ENCODE measurements around the gene NELL1.
"Not testable (repeated sequence)": the region's sequence is repeated elsewhere in the genome, so short reads cannot be mapped to it uniquely, and the experiment has no call there.

The NELL1 gene

DNA sequence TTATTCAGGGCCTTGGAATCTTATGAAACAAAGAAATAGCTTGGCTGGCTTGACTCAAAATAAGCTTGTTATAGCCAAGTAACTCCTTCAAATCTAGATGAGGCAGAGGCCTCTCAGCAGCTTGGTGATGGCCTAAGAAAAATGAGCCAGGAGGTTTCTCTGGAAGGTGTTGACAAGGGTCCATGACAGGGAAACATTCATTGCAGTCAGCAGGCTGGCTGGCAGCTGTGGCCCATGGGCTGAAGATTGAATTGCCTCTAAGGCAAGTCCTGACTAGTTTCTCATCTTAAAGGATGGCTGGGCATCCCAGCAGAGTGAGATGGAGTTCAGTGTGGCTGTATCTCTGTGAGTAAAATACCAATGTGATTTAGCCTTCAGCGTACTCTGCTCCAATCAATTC, 441.0 kb downstream of the NELL1 start:
- DNase-seq (ENCODE audit: low spot score): no peak

- no peak for DNase-seq (ENCODE audit: low spot score)
Observed at GRCh38 chr11:21113876-21114275, 444.5 kb downstream of the NELL1 start.

- no peak for DNase-seq (ENCODE audit: low spot score)
Observed at GRCh38 chr11:21116009-21116408, 446.6 kb downstream of the NELL1 start.

DNA sequence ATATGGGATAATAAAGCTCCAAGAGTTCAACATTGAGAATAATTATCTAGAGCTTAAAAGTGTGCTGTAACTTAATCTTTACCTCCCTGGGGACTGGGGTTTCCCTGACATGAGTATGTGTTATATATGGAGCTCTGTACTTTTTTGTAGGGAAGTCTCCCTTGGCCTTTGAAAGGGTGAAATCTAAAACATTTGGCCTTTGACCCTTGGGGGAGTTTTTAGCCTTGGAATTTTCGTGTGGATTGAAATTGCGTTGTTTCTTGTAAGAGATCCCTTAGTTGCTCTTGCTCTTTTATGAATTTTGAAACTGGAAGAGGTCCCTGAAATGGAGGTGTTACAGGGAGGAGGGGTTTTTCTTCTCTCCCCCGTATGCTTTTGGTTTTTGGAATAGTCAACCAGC, 450.0 kb downstream of the NELL1 start:
- DNase-seq (ENCODE audit: low spot score): no peak

DNA sequence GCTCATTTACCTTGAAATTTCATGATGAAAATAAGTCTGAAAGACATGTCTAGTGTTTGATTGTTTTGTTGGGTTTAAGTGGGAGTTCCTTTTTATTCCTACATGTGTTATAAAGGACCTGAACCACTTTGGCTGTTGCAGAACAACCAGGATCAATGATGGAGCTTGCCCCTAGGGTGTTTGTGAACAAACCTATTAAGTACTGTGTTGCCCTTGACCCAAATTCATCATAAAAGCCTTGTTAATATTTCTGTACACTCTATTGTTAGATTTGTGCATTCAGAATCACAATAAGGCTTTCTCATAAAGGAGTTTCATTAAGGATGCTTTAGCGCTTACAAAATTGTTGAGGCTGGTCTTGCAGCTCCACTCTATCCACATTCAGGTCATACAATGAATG, 452.6 kb downstream of the NELL1 start:
- no peak for DNase-seq (ENCODE audit: low spot score)

DNA sequence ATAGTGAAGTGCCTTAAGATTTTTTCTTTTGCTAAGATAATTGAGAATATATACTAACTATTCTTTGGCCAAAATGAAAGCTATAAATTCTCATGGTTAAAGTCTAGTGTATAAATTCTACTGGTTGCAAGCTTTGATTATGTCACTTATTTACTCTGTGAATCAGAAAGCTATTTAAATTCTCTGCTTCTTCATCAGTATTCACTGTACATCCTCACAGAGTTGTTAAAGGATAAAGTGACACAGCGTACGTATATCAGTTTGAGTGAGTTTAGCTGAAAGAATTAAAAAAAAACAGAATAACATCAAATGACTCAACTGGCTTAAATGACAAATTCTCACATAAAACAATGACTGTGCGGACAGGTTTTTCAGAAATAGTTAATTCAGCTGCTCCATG, 453.1 kb downstream of the NELL1 start:
- DNase-seq (ENCODE audit: low spot score): no peak

GRCh38 chr11:21132146-21132720, 462.8 kb downstream of the NELL1 start:
- DNase-seq (ENCODE audit: low spot score): no peak

GRCh38 chr11:21133244-21133643, 463.9 kb downstream of the NELL1 start:
- no peak for DNase-seq (ENCODE audit: low spot score)

DNA sequence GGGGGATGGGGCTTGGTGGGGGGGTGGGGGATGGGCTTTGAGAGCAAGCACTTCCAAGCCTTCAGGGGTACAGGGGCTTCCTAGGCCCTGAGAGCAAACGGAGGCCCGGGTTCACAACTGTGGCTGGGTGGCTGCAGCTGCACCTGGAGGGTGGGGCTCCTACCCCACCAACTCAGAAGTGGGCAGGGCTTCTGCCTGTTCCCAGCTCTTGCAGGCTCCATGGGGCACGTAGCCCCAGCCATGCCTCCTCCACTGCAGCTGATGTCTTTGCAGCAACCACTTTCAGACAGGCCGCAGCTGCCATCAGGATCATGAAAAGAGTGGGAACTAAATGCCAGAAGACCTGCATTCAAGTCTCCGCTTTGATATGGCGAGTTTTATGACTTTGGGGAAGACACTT, 464.3 kb downstream of the NELL1 start:
- no peak for DNase-seq (ENCODE audit: low spot score)

DNA sequence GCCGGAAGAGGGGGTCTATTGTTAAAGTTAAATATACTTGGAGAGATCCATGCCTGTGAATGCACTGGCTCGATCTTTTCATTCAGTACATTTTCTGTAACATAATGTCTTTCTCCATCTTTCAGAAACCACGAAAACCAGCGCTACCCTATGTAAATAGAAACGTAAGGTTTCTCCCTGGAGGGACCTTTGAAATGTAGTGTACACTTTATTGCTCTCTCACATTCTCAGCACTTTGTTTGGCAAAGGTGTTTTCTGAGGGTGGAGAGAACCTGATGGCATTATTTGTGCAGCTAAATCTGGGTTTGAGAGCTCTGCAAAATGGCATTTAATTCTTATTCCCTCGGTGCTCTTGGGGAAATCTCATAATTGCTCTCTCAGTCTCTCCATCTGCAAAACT, 468.4 kb downstream of the NELL1 start:
- DNase-seq (ENCODE audit: low spot score): no peak

GRCh38 chr11:21141557-21141956, 472.2 kb downstream of the NELL1 start:
- DNase-seq (ENCODE audit: low spot score): not testable (repeated sequence)

- peak; percentile 7 for DNase-seq (ENCODE audit: low spot score)
Observed at GRCh38 chr11:21142007-21142406, 472.6 kb downstream of the NELL1 start.

DNA sequence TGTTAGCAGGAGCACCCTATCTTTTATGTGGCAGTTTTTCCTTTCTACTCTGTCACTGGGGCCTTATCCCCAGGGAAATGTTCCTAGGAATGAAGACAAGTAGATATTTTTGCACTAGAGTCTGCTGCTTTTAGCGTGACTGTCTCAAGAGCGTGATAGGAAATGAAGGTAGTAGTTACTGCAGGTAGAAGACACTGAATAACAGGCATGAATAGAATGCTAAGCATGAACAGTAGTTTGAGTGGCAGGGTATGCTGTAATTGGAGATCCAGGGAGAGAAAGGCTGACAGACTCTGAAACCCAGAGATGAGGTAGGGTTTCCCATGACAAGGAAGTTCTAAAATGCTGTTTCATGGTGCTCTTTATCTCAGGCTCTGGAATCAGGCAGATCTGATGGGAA, 475.1 kb downstream of the NELL1 start:
- no peak for DNase-seq (ENCODE audit: low spot score)

DNA sequence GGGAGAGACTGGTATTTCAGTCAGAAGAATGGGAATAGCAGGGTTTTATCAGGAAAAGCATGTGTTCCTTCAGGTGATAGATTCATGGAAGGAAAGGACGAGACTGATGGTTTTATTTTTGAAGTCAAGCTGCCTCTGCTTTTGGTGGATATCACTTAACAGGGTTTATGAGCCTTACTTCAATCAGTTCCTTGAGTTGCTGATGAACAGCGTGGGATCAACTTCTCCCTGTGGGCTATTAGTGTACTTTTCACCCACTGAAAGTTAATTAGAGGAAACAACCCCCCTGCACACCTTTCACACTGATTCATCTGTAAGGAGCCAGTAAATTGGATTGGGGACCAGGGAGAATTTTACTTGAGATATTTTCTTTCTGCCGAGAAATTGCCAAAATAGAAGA, 479.0 kb downstream of the NELL1 start:
- DNase-seq (ENCODE audit: low spot score): no peak

- no peak for DNase-seq (ENCODE audit: low spot score)
Observed at GRCh38 chr11:21160140-21160539, 490.8 kb downstream of the NELL1 start.

GRCh38 chr11:21169639-21170038, 500.3 kb downstream of the NELL1 start:
- DNase-seq (ENCODE audit: low spot score): no peak

DNA sequence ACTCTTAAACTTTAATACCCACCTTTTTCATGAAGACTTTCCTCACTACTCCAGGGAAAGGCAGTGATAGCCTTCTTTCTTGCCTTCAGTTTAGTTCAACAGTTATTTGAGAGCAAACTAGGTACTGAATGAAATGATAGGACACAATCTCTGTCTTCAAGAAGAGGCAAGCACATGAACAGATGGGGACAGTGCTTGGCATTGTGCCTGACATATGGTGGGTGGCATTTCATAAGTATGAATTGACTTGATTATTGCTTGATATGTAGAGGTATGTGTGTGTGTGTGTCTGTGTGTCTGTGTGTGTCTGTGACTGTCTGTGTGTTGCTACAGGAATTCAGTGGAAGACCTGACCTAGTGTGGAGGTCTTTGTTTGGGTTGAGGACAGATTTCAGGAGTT, 504.1 kb downstream of the NELL1 start:
- no peak for DNase-seq (ENCODE audit: low spot score)

DNA sequence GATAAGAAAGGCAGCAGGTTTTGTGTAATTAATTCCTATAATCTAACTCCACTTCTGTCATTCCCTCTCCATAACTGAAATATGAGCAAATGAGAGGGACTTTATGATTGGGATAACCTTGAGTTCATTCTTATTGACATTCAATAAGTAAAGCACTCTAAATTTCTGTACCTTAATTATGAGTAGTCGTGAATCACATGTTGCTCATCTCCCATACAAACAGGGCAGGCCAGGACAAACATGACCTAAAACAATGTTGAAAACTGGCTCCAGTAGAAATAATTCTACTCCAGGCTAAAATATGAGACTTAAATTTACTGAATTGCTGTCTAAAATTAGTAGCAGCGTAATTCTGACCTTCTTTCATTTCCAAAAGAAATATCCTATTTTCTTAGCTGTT, 505.4 kb downstream of the NELL1 start:
- no peak for DNase-seq (ENCODE audit: low spot score)

- DNase-seq (ENCODE audit: low spot score): no peak
Observed at GRCh38 chr11:21177379-21177778, 508.0 kb downstream of the NELL1 start.

DNA sequence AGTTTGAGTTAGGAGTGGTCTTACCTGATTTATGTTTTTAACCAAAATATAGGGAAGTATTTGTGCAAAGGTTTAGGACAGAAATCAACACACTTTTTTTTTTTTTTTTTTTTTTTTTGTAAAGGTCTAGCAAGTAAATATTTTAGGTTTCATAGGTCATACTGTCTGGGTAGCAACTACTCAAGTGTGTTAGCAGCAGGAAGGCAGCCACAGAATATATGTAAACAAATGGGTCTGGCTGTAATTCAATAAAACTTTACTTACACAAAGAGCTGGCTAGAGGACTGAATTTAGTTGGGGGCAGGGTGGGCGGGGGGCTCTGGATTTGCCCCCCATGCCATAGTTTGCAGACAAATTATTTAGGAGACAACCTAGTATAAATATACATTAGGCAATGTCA, 510.4 kb downstream of the NELL1 start:
- no peak for DNase-seq (ENCODE audit: low spot score)

DNA sequence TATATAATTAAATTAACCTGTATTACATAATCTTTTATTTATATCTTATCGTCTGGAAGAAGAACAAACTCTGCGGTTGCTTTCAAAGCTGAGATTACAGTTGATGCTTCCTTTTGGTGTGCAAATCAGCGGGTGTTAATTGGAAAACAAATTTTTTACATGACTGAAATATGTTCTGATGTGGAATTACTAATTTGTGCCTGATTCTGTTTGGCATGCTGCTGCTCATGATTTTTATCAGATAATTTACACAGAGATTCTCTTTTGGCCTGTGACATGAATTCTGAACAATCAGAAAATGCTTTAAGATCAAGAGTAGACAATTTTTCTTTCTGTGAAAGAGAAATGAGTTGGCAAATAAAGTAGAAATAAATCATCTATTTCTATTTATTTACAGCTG, 510.8 kb downstream of the NELL1 start:
- DNase-seq (ENCODE audit: low spot score): no peak

DNA sequence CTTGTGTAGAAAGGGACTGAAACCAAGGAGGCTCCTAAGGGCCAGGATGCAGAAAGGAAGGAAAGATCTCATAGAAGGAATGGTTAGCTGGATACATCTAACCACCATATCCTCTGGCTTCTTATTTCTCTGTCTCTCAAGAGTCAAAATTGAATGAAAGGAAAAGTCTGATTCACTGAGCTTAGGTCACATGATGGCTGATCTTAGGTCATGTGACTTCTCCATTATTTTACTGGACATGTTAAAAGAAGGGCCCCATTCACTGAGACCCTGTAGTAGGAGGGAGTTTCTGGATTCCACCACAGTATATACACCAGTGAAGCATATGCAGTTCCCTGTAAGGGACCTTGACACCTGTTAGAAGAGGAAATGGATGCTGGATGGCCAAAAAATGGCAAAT, 516.6 kb downstream of the NELL1 start:
- DNase-seq (ENCODE audit: low spot score): no peak

GRCh38 chr11:21190181-21190580, 520.8 kb downstream of the NELL1 start:
- no peak for DNase-seq (ENCODE audit: low spot score)

DNA sequence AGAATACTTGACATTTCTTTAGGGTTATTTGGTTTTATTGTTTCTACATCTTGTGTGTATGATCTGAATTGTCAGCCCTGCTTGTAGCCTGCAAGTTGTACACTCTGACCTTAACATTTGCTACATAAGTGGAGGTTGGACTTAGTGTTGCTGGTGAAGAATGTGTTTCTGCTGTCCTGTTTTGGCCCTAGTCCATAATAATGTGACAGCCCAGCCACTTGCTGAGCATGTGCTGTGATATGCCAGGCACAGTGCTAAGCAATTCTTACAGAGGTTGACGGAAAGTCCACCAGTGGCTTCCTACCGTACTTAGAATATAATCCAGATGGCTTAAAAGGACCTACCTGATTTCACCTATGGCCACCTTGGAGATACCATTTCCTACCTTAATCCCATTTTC, 526.6 kb downstream of the NELL1 start:
- no peak for DNase-seq (ENCODE audit: low spot score)

- DNase-seq (ENCODE audit: low spot score): no peak
Observed at GRCh38 chr11:21198498-21198897, 529.1 kb downstream of the NELL1 start.
